Activated T-cell treated with anti-CD3 and anti-CD28 coated beads for 4 hours (primary cell): ENCODE data around the gene NIN.

Experiments used
- DNase-seq: peaks from one replicate; pipeline ENCODE4 v3.0.0-alpha.2; 2020

The NIN gene

GRCh38 chr14:50785457-50786063 is 45.4 kb downstream of the NIN start:
- DNase-seq: no peak

- DNase-seq: no peak
Observed at GRCh38 chr14:50784683-50785456, 46.1 kb downstream of the NIN start.

- DNase-seq: no peak
Observed at GRCh38 chr14:50783563-50783962, 47.4 kb downstream of the NIN start.

- DNase-seq: no peak
Observed at GRCh38 chr14:50780393-50780792, 50.6 kb downstream of the NIN start.

GRCh38 chr14:50778721-50779483 is 52.1 kb downstream of the NIN start:
- DNase-seq: no peak

GRCh38 chr14:50776522-50776921 is 54.4 kb downstream of the NIN start:
- DNase-seq: no peak

- no peak for DNase-seq
Observed at GRCh38 chr14:50775357-50775756, 55.6 kb downstream of the NIN start.

- DNase-seq: no peak
Observed at GRCh38 chr14:50774542-50775267, 56.3 kb downstream of the NIN start.

- DNase-seq: no peak
Observed at GRCh38 chr14:50773632-50774541, 57.1 kb downstream of the NIN start.

GRCh38 chr14:50772412-50772811 is 58.5 kb downstream of the NIN start:
- DNase-seq: no peak

GRCh38 chr14:50770586-50770985 is 60.4 kb downstream of the NIN start:
- no peak for DNase-seq

GRCh38 chr14:50769863-50770500 is 61.0 kb downstream of the NIN start:
- no peak for DNase-seq

GRCh38 chr14:50768680-50769079 is 62.3 kb downstream of the NIN start:
- no peak for DNase-seq

- no peak for DNase-seq
Observed at GRCh38 chr14:50766338-50766886, 64.5 kb downstream of the NIN start.

- no peak for DNase-seq
Observed at GRCh38 chr14:50763382-50764007, 67.5 kb downstream of the NIN start.

GRCh38 chr14:50762931-50763300 is 68.0 kb downstream of the NIN start:
- DNase-seq: no peak

- DNase-seq: no peak
Observed at GRCh38 chr14:50762001-50762930, 68.7 kb downstream of the NIN start.

GRCh38 chr14:50759800-50760543 is 71.0 kb downstream of the NIN start:
- no peak for DNase-seq

- DNase-seq: no peak
Observed at GRCh38 chr14:50758945-50759344, 72.0 kb downstream of the NIN start.
